ENCODE data around the gene SH3RF3.
"Not testable (repeated sequence)": the region's sequence is repeated elsewhere in the genome, so short reads cannot be mapped to it uniquely, and the experiment has no call there.

SH3RF3 gene

DNA sequence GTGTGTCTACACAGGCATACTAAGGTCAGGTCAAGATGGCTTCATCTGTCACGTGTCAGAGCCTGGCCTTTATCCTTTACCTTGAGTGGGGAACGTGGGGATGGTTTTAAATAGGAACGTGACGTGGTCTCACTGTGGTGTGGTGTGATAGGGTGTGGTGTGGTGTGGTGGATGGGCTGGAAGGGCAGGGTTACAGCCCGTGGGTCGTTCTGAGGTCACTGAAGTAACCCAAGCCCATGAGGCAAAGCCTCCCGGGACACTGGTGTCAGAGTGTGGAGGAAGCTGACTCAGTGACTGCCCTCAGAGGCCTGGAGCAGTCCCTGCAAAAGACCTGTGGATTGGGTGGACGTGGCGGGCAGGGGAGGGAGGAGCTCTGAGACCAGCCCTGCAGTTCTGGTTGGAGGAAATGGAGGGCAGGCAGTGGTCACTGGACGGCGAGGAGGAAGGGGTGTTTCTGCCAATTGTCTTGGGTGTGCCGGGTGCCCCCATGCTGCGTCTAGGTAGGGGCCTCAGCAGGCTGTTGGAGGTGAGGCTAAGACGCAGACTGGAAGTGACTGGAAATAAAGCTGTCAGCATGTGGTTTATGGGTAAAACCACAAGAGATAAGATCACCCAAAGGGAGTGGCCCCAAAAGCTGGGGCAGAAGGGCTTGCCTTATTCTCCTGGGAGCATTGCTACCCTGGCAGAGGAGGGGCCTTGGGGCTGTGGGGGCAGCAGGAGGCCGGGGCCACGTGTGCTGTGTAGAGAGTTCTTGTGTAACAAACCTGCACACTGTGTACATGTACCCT, 84.8 kb downstream of the SH3RF3 start:
- in situ Hi-C loops (cut with HindIII; ENCODE audit: low sequenced_read_pairs): no loop called here

DNA sequence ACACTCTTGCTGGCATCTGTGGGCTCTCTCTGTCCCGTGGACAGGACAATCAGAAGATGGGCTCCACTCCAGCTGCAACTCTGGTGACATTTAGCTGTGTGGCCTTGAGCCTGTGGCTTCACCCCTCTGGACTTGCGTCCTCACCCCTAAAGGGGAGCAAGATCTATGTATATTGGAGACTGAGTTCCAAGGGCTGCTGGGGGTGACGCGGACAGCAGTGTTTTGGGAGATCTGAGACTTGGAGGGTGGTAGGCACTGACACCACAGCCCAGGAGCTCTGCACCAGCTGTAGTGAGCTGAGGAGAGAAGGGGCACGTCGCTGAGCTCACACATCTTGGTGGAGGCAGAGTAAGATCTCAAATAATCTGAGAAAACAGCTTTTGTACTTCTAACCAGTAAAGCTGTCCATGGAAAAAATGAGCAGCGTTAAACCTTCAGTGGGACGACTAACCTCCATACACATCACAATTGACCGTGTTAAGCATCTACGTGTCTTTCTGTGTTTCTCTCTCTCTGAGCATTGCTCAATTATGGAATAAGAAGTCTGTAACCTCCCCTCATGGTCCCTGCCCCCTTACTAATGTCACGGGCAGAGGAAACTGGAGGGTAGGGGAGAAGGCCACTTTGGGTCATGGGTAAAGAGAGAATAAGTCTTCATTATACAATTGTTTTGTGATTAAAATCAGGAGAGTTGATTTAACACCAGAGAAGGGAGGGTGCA, 85.8 kb downstream of the SH3RF3 start:
- in situ Hi-C loops (cut with HindIII; ENCODE audit: low sequenced_read_pairs): no loop called here

DNA sequence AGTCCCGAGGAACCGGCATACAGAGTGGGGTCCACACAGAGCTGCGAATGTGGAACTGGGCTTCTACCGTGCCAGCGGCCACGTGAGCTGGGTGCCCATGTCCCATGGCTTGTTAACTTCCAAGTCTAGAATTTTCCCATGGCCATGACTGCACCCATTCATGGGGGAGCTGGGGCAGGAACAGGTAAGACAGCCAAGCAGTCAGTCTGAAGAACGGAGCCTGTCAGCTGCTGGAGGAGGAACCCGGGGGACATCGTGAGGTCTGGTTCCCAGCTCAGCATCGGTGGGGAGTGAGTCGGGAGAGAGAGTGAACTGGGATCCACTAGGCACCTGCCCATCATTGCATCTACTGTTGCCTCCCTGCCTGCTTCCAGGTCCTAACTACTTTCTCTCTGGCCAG, 86.9 kb downstream of the SH3RF3 start:
- in situ Hi-C loops (cut with HindIII; ENCODE audit: low sequenced_read_pairs): no loop called here

DNA sequence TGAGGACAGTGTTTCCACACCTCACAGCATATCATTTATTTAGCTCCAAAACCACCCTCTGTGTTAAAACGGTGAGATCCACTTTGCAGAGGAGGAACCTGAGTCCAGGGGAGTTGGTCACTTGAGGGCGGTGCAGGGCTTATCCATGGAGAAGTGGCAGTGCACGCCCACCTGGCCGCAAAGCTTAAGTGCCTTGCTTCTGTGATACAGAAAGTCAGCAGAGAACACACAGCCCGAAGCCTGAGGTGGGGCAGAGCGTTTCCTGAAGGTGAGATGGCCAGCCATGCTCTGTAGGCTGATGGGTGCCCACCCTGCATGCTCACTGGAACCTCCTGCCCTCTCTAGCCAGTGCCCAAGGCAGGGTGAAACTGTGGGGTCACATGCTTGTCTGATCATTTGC, 87.3 kb downstream of the SH3RF3 start:
- in situ Hi-C loops (cut with HindIII; ENCODE audit: low sequenced_read_pairs): no loop called here

DNA sequence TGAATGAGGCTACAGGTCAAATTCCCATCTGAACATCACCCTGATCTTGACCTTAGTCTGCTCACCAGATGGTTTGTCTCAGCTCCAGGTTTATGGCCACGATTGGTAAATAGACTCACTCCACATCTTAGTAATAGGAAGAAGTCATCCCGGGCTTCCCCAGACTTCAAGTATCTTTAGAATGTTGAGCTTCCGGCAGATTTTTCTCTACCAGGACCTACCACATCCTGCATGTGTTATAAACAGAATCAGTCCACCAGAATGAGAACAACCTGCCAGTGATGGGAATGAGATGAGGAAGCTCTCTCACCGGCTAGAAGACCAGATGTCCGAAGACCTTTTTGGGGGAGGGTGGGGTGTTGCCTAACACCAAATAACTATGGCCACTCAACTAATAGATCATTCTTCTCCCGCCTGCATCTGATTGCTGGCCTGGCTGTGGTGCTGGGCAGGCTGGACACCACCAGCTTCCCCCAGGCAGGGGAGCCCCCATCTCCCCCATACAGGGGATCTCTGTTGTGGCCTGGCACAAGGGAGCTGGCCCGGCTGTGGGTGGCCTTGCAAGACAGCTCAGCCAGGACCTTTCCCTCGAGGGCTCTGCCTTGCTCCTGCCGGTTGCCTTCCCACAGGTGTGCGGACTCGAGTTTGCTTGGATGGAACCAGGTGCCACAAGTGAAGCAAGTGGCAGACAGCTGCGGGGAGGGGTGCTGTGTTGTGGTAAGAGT, 88.5 kb downstream of the SH3RF3 start:
- in situ Hi-C loops (cut with HindIII; ENCODE audit: low sequenced_read_pairs): no loop called here

DNA sequence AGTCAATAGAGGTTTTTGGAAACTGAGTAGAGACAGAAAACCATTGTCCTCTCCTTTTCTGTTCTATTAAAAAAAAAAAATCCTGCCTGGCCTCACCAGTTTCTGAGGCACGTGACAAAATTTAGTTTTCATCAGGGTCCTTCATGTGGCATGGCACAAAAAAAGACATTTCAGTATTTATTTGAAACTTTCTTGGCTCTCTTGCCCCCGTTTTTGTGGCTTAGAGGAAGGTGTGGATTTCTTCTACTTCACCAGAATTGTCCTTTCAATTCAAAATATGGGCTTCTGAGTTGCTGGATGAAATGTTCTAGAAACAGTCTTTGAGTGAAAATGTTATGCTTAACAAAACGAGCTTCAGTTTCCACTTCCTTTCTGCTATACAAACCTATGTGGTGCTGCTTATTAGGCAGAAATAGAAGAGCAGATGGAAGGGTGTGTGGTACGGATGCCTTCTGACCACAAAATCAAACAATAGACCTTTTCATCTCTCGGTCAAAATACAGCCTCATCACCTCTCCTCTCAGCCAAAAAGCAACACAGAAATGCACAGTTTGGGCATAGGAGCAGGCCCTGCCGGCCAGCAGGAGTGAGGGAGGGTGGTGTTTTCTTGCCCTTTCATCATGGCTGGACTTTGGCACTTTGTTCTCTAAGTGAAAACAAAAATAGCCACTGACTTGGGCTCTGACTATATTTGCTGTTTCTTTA, 89.2 kb downstream of the SH3RF3 start:
- in situ Hi-C loops (cut with HindIII; ENCODE audit: low sequenced_read_pairs): no loop called here

DNA sequence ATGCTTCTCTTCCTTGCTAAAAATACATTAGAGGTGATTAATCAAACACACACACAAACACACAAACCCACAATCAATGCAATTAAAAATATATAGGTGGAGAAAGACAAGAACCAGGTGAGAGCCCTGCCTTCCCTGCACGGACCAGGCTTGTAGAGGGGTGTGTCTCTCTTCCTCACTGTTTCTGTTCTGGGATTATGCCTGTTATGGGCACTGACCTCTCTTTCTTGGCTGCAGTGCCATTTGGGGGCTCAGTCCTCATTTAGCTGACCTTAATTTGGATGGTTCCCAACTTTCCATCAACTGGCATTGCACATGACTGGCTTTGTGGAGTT, 89.8 kb downstream of the SH3RF3 start:
- in situ Hi-C loops (cut with HindIII; ENCODE audit: low sequenced_read_pairs): no loop called here

DNA sequence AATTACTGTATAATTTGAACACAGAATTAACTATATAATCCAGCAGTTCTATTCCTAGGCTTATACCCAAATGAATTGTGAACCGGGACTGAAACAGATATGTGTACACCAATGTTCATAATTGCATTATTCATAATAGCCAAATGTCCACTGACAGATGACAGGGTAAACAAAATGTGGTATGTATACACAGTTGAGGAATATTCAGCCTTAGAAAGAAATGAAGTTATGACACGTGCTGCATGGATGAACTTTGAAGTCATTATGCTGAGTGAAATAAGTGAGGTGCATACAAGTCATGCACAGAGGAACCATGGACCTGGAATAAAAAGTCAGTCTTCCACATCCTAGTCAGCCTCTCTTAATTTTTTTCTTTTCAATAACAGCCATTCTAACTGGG, 91.9 kb downstream of the SH3RF3 start:
- in situ Hi-C loops (cut with HindIII; ENCODE audit: low sequenced_read_pairs): no loop called here

DNA sequence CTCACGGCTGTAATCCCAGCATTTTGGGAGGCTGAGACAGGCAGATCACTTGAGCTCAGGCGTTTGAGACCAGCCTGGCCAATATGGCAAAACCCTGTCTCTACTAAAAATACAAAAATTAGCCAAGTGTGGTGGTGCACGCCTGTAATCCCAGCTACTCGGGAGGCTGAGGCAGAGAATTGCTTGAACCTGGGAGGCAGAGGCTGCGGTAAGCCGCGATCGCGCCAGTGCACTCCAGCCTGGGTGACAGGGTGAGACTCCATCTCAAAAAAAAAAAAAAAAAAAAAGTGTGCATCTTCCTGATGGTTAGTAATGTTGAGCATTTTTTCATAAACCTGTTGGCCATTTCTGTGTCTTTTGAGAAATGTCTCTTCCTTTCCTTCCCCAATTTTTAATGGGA, 92.3 kb downstream of the SH3RF3 start:
- in situ Hi-C loops (cut with HindIII; ENCODE audit: low sequenced_read_pairs): not testable (repeated sequence)

DNA sequence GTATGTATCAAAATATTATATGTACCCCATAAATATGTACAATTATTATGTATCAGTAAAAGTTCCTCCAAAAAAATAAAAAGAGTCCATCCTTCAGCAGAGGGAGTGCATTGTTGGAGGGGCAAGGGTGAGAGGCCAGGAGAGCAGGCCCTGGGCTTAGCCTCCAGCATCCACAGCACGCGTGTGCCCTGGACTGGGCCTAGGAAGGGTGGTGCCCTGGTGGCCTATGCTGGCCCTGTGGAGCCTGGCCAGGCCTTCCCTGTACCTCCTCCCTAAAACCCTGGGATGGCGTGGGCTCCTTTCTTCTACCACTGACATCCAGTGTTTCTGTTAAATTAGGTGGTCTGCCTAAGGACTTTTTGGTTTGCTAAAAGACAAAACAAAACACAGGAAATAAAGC, 93.4 kb downstream of the SH3RF3 start:
- in situ Hi-C loops (cut with HindIII; ENCODE audit: low sequenced_read_pairs): no loop called here

DNA sequence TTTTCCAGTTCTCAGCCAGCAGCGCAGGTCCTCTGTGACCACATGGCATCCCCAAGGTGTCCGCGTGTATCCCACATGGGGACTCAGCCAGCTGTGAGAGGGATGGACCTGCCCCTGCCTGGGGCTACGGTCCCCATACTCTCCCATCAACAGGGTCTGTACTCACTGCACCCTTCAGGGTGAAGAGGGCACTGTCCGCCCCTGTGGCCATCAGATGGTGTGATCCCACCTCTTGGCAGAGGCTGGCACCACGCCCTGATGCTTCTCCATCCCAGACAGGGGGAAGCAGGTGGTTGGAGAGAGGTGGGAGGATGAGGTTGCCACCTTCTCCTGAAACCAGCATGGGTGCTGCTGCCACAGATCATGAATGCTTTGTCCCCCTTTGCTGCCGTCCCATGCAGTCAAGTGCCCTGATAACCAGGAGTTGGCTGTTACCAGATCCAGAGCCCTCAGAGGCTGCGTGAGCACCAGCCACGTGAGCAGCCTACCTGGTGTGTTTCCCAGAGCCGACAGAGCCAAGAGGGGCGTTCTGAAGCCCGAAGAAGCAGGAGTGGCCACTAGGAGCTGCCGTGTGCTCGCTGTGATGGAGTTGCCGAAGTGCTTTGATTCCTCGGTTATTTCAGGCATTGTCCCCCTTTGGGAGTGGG, 93.9 kb downstream of the SH3RF3 start:
- in situ Hi-C loops (cut with HindIII; ENCODE audit: low sequenced_read_pairs): no loop called here

DNA sequence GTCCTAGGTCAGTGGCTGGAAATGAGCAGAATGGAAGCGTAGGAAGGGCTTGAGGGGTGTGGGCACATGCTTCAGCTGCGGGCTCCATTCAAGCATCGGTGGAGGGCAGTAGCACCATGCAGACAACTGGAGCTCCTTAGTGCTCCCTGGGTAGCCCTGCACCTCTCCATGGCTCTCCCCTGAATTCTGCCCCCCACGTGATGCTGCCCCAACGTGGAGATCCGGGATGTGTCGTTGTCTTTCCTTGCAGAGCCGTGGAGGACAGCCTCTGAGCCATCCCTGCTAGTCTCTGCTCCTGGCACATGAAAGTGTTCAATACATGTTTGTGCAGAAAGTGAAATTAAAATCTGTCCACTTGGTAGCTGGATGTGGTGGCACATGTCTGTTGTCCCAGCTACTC, 94.5 kb downstream of the SH3RF3 start:
- in situ Hi-C loops (cut with HindIII; ENCODE audit: low sequenced_read_pairs): no loop called here

DNA sequence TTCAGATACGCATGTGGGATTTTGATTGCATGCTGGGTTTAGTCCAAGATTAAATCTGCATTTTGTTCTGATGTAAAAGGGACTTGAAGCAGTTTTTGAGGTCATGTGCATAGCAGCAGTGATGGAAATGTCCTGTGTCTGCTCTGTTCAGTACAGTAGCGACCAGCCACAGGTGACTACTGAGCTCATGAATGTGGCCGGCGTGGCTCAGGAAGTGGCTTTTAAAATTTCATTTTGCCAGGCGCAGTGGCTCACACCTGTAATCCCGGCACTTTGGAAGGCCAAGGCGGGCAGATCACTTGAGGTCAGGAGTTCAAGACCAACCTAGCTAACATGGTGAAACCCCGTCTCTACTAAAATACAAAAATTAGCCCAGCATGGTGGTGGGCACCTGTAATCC, 95.3 kb downstream of the SH3RF3 start:
- in situ Hi-C loops (cut with HindIII; ENCODE audit: low sequenced_read_pairs): not testable (repeated sequence)

DNA sequence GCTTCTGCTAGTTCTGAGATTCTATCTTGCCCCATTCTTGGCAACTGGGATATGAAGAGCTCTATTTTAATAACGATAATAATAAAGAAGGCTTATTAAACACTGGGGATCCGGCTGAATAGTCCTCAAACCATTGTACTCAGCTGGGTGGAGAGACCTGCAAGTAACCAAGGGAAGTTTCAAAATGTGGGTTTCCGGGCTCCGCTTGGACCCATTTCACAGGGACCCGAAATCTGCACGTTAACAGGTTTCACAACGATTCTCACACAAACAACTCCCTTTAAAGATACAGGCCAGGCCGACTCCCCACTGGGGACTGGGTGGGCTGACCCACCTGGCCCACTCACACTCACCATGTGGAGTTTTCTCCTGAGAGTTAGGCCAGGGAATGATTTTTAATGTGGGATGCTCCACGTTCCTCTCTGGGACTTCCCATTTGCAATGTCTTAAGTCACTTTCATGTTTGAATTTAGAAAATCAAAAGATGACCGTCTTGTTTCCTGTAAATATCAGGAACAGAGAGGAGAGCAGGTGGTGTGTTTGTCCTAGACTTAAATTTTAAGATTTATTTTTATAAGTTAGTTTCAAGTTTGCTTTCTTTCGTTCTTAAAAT, 96.3 kb downstream of the SH3RF3 start:
- in situ Hi-C loops (cut with HindIII; ENCODE audit: low sequenced_read_pairs): no loop called here

DNA sequence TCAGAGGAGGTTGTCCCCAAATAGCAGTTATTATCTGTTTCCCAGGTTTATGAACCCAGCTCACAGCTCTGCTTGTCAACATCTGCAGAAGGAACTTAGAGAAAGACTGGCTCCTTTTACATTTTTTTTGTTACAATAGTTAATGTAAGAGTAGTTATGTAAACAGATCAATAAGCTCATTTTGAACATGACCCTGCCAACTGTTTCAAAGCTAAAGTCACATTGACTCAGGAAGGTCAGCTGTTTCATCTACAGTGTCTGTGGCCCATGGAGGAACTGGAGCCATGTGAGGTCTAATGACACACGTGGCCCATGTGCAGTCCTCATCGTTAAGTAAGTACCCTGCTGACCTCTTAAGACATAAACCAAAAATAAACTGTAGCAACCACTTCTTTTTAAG, 97.1 kb downstream of the SH3RF3 start:
- in situ Hi-C loops (cut with HindIII; ENCODE audit: low sequenced_read_pairs): no loop called here

DNA sequence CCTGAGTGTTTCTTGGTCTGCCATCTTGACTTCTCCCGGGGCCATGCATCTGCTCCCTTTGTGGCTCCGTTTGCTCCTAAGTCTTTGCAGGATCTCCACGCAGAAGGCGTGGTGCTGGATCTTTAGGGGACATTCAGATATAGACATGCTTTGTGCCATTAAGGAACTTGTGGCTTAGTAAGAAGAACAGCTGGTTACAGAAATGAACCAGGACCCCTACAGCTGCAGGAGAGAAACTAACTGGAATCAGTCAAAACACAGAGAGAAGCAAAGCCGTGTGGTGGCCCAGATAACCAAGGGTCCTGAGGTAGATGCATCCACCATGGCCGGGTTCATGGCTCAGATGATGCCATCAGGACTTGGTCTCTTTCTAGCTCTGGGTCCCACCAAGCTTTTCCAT, 97.6 kb downstream of the SH3RF3 start:
- in situ Hi-C loops (cut with HindIII; ENCODE audit: low sequenced_read_pairs): no loop called here

DNA sequence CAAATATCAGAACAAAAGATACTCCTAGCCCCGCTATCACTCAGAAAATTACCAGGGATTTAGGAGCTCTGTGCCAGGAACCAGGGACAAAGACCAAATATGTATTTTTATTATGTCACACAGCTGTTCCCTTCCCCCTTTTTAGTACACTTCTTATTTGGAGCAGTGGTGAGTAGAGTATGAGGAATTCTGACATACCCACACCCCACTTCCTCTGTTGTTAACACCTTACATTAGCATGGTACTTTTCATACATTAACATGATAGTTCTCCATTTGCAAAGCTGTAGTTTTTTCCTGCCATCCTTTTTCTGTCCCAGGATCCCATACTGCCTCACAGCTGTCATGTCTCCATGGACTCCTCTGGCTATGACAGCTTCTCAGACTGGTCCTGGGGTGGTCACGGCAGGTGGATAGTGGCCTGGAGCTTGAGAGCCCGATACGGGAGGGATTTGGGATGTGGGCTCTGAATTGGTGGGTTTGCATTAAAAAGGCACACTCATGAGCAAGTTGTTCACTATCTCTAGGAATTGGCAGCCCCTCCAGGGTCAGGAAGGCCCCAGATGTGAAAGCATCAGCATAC, 100.2 kb downstream of the SH3RF3 start:
- in situ Hi-C loops (cut with HindIII; ENCODE audit: low sequenced_read_pairs): no loop called here

DNA sequence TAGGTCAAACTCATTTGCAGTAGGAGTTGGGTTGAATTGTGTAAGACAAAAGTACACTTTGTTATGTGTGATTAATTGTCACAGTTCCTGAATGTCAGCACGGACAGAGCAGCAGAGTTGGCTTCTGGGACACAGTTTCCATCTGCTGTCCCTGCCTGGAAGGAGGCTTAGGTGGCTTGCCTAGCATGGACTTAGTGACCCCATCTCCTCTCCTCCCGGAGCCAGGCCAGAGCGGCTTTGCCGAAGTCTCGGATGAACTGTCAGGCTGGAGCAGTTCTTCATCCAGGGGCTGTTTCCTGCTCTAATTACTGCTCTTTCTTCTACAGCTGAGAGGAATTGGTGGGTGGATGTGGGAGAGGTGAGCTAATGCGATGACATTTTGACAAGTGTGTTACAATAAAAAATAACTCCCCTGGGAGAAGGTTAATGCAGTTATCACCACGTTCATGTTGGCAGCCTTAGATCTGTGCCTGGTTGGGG, 102.0 kb downstream of the SH3RF3 start:
- in situ Hi-C loops (cut with HindIII; ENCODE audit: low sequenced_read_pairs): no loop called here

DNA sequence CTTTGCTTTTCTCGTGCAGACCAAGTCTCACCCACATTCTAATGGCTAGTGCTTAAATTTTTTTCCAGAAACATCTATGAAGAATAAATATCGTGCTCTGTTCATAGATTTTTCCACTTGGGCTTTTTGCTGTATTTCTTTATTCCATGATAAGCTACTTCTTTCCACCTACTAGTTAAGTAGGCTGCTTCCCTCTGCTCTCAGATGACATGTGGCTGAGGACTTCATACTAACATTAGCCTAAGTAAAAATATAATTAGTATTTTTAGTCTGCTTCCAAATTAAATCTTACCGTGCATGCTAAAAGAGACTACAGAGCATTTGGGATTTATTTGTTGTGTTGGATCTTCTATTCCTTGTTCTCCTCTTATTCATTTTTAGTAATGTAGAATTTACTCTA, 102.4 kb downstream of the SH3RF3 start:
- in situ Hi-C loops (cut with HindIII; ENCODE audit: low sequenced_read_pairs): no loop called here
